HG03039 (cell line): ENCODE measurements around the gene PMEPA1.

Experiments used
- ATAC-seq: cut with Tn5 transposase; IDR thresholded peaks from one replicate; pipeline ENCODE4 v1.9.1; 2021; ENCODE audit warnings: mild to moderate bottlenecking, moderate library complexity; ENCODE audit not compliant: unreplicated experiment

Gene PMEPA1

GRCh38 chr20:57679113-57679512, 30.7 kb downstream of the PMEPA1 start:
- ATAC-seq: no peak

GRCh38 chr20:57678340-57678739, 31.5 kb downstream of the PMEPA1 start:
- no peak for ATAC-seq

- ATAC-seq: no peak
Observed at GRCh38 chr20:57677584-57677982, 32.2 kb downstream of the PMEPA1 start.

GRCh38 chr20:57676589-57677583, 32.9 kb downstream of the PMEPA1 start:
- ATAC-seq: no peak

- ATAC-seq: no peak
Observed at GRCh38 chr20:57675773-57676172, 34.0 kb downstream of the PMEPA1 start.

- ATAC-seq: no peak
Observed at GRCh38 chr20:57672953-57673575, 36.8 kb downstream of the PMEPA1 start.

- no peak for ATAC-seq
Observed at GRCh38 chr20:57672164-57672563, 37.7 kb downstream of the PMEPA1 start.

- no peak for ATAC-seq
Observed at GRCh38 chr20:57671662-57672061, 38.2 kb downstream of the PMEPA1 start.

- no peak for ATAC-seq
Observed at GRCh38 chr20:57671072-57671391, 38.8 kb downstream of the PMEPA1 start.

- ATAC-seq: no peak
Observed at GRCh38 chr20:57670288-57671071, 39.3 kb downstream of the PMEPA1 start.

- no peak for ATAC-seq
Observed at GRCh38 chr20:57669632-57670031, 40.2 kb downstream of the PMEPA1 start.

GRCh38 chr20:57667924-57668782, 41.7 kb downstream of the PMEPA1 start:
- ATAC-seq: no peak

- no peak for ATAC-seq
Observed at GRCh38 chr20:57667388-57667787, 42.4 kb downstream of the PMEPA1 start.

GRCh38 chr20:57666834-57667157, 43.0 kb downstream of the PMEPA1 start:
- ATAC-seq: no peak

GRCh38 chr20:57666106-57666833, 43.5 kb downstream of the PMEPA1 start:
- no peak for ATAC-seq

GRCh38 chr20:57665589-57665971, 44.2 kb downstream of the PMEPA1 start:
- ATAC-seq: no peak

GRCh38 chr20:57664924-57665588, 44.8 kb downstream of the PMEPA1 start:
- ATAC-seq: no peak

- no peak for ATAC-seq
Observed at GRCh38 chr20:57664476-57664875, 45.3 kb downstream of the PMEPA1 start.

GRCh38 chr20:57663681-57664451, 45.9 kb downstream of the PMEPA1 start:
- ATAC-seq: no peak
